GM19397 (cell line): Measurements from ENCODE around the gene SIDT2.
A peak's percentile ranks its signal among the peaks of the same experiment; 100 is the strongest.

Experiments
- ATAC-seq: cut with Tn5 transposase; IDR thresholded peaks from one replicate; pipeline ENCODE4 v1.9.1; 2021; ENCODE audit warnings: mild to moderate bottlenecking, moderate library complexity; ENCODE audit not compliant: unreplicated experiment

SIDT2 gene

DNA sequence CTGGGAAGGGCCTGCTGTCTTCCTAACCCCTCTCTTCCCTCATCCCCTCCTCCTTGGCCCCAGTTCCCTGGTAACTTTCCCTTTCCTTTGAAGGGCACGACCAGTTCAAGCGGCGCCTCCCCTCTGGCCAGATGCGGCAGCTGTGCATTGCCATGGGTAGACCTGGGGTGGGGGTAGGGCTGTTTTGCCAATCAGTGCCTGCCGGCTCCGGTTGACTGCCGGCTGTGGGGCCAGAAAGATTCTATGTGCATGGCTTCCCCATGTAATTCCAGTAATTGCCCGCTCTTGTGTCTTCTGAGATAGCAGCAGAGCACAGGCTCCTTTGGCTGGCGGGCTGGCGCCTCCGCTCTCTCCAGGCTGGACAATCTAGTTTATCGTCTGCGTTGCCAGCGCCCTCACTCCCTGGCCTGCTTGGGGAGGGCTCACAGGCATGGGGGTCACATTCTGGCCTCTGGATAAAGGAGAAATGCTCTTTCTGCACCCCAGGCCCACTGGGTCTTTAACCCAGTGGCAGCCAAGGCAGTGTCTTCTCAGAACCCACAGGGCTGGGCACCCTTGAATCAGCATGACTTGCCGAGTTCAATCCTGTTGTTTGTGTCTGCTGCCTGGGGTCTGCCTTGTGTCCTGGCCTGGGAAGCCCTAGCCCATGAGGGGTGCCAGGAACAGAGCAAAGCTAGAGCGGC is 9.4 kb downstream of the SIDT2 start:
- ATAC-seq: no peak

DNA sequence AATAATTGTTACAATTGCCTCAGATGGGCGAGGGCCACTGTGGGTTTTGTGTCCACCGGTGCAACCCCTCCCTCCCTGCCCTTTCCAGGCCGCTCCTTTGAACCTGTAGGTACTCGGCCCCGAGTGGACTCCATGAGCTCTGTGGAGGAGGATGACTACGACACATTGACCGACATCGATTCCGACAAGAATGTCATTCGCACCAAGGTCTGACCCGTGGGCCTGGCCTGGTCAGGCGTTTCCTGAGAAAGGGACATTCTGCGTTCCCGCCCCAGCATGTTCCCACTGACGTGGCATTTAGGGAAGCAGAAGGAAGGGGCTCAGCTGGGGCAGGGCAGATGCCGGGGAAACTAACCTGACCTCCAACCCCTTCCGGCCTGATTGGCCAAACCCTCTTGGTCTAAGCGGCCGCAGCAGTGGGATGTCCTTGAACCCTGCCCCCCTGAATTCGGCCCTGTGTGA is 10.1 kb downstream of the SIDT2 start:
- no peak for ATAC-seq

DNA sequence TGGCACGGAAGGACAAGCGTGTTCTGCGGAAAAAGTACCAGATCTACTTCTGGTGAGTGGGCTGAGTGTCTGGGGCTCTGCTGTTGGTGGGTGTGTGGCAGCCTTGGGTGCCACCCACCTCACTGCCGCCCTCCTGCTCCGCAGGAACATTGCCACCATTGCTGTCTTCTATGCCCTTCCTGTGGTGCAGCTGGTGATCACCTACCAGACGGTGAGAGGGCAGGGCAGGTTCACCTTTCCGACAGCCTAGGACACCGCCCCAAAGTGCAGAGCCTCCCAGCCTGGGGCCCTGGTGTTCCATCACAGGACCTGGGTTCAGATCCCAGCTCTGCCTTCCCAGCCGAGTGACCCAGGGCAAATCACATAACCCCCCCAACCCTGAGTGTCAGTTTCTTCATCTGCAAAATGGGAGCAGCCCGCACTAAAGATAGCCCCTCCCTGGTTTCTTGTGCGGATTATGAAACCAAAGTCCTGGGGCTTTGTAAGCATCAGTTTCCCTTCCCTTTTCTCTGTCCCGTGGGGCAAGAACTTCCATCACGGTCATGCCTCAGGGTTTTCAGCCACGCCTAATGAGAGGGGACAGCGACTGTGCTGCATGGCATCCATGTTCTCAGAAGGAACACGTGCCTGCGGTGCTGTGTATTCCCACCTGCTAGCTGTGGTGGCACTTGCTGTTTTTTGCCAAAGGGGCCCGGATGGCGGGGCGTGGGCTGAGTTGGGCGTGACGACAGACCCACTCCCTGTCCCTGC is 10.8 kb downstream of the SIDT2 start:
- peak; percentile 68 for ATAC-seq

DNA sequence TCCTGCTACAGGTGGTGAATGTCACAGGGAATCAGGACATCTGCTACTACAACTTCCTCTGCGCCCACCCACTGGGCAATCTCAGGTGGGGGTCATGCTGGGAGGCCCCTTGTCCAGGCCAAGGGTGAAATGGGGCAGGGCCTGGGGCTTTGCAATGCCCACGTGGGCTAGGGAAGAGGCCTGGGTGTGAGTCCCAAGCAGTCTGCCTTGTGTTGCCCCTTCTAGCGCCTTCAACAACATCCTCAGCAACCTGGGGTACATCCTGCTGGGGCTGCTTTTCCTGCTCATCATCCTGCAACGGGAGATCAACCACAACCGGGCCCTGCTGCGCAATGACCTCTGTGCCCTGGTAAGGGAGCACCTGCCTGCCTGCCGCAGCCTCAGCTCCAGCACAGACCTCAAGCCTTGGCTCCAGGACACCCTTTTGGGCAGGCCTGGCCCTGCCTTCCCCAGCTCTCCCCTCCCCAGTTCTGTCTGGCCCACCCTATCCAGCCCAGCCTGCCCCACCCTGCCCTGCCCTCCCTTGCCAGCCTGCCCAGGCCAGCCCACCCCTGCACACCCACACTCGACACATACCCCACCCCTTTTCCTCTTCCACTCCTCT is 11.5 kb downstream of the SIDT2 start:
- no peak for ATAC-seq

DNA sequence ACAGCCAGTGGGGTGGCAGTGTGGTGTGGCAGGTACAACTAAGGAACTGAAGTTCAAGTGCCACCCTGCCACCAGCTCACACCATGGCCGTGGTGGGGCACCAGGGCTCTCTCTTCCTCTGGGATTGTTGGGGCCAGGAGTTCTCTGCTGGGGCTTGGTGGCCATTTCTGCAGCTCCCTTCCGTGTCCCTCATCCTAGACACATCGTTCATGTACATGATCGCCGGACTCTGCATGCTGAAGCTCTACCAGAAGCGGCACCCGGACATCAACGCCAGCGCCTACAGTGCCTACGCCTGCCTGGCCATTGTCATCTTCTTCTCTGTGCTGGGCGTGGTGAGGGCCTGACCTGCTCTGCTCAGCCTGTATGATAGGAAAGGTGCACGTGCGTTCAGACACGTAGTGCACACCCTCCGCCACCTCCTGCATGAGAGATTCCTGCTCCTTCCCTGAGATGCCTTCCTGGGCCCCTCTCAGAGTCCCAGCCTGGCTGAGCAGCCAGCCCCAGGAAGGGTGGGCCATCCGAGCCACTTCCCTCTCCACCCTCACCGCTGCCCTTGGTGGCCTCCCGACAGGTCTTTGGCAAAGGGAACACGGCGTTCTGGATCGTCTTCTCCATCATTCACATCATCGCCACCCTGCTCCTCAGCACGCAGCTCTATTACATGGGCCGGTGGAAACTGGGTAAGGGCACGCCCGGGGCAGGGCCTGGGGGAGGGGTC is 13.3 kb downstream of the SIDT2 start:
- no peak for ATAC-seq

DNA sequence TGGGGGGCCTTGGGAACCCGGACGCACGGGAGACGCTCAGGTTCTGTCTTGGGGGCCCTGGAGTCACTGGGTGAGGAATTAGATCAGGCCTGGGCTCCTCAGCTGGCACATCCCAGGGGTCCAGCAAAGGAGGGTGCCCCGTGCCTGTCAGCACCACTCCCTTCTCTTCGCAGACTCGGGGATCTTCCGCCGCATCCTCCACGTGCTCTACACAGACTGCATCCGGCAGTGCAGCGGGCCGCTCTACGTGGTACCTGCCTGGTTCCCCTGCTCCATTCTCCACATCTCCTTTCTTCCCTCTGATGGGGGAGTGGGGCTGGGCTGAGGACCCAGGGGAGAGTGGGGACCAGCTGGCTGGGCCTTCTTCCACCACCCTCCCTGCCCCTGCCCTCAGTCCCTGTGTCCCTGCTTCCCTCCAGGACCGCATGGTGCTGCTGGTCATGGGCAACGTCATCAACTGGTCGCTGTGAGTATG is 13.9 kb downstream of the SIDT2 start:
- no peak for ATAC-seq

DNA sequence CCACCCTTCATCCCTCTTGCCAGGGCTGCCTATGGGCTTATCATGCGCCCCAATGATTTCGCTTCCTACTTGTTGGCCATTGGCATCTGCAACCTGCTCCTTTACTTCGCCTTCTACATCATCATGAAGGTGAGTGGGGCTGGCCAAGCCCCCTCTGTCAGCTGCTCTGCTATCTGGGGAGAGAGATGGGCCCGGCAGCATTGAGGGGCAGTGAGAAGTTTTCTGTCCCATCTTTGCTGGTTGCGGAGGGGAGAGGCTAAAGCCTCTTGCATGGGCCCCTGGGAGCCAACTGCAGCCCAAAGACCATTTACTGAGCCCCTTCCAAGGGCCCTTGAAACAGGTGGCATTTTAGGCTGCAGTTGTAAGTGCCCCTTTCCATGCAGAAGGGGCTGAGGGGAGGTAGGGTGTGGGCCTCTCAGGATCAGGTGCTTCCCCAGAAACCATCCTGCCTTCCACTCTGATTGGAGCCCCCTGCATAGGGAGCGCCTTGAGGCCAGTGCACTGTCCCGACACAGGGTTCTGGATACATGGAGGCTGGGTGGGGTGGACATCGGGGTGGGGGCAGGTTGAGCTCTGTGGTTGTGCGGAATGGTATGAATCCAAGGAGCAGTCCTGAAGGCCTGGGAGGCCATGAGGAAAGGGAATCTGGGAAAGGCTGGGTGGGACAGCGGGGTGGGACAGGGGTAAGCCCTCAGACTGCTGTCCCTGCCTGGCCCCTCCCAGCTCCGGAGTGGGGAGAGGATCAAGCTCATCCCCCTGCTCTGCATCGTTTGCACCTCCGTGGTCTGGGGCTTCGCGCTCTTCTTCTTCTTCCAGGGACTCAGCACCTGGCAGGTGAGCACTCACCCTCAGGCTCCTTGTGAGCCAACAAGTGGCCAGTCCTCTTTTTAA is 14.8 kb downstream of the SIDT2 start:
- ATAC-seq: no peak

DNA sequence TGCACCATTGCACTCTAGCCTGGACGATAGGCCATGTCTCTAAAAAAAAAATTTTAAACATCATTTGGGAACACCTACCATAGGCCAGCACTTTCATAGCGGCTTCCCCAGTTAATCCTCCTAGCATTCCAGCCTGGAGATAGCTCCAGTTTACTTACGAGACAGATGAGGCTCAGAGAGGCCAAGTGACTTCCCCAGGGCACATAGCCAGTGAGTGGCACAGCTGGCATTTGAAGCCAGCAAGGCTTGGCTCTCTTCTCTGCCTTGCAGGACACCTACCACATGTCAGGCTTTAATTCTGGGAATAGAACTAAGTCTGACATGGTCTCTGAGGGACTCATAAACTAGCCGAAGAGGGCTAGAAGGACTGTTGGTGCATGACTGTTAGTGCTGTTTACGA is 15.7 kb downstream of the SIDT2 start:
- no peak for ATAC-seq

DNA sequence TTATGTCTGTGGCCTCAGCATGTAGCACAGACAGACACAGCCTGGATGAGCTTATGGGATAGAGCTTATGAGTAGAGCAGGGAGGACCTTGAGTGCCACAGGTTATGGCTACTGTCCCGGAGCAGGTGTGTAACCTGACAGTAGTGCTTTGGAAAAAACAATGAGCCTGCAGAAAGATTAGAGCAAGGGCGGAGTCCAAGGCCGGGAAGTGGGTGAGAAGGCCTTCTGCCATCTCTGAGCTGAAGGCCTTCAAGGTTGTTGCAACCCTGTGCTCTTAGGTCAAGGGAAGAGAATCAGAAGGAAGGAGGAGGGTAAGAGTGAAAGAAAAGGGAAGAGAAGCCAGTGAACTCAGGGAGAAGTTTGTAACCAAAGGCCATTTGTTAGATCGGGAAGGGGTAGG is 16.7 kb downstream of the SIDT2 start:
- ATAC-seq: no peak

DNA sequence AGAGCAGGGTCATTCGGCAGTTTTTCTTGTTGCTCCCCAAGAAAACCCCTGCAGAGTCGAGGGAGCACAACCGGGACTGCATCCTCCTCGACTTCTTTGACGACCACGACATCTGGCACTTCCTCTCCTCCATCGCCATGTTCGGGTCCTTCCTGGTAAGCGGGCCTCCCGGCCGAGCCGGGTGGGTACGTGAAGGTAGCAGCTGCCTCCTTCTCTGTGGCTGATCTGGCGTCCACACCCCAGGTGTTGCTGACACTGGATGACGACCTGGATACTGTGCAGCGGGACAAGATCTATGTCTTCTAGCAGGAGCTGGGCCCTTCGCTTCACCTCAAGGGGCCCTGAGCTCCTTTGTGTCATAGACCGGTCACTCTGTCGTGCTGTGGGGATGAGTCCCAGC is 17.2 kb downstream of the SIDT2 start:
- ATAC-seq: no peak

DNA sequence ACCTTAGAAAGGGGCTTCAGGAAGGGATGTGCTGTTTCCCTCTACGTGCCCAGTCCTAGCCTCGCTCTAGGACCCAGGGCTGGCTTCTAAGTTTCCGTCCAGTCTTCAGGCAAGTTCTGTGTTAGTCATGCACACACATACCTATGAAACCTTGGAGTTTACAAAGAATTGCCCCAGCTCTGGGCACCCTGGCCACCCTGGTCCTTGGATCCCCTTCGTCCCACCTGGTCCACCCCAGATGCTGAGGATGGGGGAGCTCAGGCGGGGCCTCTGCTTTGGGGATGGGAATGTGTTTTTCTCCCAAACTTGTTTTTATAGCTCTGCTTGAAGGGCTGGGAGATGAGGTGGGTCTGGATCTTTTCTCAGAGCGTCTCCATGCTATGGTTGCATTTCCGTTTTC is 18.5 kb downstream of the SIDT2 start:
- no peak for ATAC-seq

DNA sequence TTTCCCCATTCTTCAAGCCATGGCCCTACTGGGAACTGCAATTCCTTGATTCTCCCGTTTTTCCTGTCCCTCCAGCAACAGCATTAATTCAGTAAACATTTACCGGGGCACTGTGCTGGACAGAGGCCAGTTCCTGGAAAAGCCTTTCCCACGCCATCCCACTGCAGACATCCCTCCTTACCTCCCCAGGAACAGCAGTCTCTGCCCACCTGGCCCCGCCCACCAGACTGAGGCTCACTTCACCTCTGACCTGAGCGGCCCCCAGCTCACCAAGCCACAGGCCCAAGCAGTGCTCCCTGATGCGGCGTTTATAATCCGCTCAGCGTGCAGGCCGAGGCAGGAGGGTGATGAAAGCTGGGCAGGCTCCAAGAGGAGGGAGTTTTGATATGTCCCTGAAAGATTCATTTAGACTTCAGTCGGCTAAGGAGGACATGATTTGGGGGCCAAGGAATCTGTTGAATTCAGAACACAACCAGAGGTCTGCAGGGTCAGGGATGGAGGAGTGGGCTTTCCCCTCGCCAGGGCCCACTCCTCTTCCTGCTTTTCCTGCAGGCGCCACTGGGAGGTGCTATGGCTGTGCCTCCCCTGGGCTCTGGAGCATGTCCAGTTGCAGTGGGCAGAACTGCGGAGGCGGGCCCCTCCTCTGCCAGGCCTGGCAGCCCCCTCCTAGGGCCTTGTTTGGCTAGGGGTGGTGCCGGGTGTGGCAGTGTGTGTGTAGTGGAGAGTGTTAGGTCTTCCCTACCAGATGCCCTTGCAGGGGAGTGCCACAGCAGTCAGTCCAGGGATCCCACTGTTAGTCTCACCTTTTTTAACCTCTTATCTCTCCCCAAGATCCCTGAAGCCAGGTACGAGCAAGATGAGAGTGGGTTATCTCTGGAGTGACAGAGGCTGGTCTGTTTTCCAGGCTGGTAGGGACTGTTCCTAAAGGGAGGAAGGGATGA is 19.2 kb downstream of the SIDT2 start:
- no peak for ATAC-seq

DNA sequence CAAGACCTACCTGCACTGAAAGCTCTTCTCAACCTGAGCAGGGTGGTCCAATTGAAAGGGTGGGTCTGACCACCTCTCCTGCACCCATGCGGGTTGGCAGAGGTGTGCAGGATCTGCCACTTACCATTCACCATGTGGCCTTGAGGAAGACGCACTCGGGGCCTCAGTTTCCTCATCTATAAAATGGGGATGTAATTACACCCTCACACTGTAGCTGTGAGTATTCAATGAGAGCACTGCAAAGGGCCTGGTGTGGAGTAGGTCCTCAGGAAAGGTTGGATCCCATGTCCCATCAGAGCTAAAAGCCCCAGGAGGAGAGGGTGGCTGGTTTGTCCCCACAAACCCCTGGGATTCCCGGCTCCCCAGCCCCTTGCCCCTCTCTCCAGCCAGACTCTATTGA is 20.1 kb downstream of the SIDT2 start:
- ATAC-seq: no peak

DNA sequence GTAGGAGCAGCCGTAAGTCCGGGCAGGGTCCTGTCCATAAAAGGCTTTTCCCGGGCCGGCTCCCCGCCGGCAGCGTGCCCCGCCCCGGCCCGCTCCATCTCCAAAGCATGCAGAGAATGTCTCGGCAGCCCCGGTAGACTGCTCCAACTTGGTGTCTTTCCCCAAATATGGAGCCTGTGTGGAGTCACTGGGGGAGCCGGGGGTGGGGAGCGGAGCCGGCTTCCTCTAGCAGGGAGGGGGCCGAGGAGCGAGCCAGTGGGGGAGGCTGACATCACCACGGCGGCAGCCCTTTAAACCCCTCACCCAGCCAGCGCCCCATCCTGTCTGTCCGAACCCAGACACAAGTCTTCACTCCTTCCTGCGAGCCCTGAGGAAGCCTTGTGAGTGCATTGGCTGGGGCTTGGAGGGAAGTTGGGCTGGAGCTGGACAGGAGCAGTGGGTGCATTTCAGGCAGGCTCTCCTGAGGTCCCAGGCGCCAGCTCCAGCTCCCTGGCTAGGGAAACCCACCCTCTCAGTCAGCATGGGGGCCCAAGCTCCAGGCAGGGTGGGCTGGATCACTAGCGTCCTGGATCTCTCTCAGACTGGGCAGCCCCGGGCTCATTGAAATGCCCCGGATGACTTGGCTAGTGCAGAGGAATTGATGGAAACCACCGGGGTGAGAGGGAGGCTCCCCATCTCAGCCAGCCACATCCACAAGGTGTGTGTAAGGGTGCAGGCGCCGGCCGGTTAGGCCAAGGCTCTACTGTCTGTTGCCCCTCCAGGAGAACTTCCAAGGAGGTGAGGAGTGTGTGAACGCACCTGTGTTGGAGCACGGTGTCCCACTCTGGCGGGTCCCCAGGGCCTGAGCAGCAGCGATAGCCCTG is 20.7 kb downstream of the SIDT2 start, which contains the start of gene TAGLN:
TSS of gene TAGLN (plus strand) at position 318 of the 863 bp plus-strand sequence. CDS start 3,644 bp downstream, outside the sequence.
- no peak for ATAC-seq

DNA sequence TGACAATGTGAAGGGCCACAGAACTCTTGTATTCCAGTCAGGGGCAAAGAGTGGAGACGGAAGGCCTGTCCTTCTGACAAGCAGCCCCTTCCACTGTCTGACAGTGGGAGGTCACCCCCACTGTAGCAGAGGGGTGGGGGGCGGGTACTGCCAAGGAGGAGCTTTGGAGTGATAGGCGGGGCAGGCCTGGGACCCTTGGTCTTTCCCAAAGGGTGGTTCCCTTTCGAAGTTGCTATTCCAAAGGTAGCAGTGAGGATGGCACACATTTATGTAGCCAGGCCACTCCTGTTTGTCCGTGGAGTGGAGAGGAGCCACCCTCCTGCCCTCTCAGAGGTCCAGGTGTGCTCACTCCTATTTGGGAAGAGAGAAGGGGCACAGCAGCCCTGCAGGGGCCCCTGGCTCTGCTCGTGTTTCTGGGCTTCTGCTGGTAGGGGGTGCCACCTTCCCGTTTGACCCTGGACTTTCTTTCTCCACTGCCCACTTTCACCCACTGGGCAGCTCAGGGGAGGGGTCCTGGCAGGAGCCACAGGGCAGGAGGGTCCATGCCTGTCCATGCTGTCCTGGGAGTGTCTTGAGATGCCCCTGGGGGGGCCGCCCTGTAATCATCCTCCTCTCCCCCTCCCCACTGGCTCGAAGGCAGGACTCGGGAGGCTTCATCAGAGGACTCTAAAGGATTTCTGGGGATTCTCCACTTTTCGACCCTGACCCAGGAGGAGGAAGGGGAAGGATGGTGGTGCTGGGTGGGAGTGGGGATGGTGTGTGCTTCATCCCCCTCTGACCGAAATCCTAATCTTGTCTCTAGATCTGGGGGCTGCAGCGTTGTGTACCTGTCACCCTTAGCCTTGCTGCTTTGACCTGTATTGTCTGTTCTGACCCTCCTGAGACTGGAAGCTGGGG is 21.6 kb downstream of the SIDT2 start:
- ATAC-seq: no peak

DNA sequence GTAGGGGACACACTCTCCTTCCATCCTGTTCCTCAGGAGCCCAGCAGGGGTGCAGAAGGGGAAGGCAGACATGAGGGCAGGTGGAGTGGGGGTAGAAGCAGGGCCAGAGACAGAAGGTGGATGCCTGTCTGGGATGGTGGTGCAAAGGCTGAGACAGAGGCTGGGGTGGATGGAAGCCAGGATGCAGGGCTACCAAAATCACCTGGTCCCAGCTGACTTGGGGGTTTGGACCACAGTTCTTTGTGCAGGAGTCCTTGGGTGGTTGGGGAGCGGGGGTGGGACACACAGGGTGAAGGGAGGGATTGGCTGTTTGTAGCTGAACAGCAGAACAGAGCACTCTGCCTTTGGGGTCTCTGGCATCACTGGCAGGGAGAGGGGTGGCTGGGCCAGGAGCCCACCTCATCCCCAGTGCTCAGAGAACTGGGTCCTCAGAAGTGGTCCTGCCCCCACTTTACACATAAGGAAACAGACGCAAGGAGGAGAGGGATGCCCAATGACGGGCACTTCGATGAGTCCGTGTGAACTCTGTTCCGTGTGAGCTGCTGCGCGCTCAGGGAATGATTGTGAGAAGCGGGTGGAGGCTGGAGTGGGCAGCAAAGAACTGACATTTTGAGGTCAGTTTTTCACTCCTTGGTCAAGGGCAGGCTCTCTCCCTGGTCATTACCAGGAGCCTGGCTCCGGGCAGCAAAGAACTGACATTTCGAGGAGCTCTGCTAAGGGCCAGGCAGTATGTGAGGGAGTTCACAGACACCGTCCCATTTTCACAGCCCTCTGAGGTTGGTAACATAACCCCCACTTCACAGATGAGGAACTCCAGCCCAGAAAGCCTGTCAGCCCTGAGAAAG is 22.5 kb downstream of the SIDT2 start:
- no peak for ATAC-seq
